ENCODE results near the gene CAD.

The CAD gene

DNA sequence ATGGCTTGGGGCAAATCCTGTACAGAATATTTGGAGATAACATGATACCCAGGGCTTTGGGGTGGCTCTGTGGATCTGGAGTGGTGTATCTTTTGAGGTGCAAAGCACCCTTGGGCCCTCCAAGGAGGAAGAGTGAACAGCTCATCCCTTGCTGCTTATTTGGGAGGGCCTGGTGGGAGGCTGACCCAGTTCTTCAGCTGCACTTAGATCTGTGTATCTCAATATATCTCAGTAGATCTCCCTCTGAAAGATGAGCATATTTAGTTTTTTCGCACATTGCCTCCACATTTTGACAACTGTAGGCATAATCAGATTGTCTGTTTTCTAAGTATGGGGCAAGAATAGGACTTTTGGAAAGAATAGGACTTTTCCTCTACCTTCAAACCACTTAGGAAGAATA lies 67.8 kb downstream of the CAD start:
- DNase-seq, result no peak

- DNase-seq, result no peak
Observed at GRCh38 chr2:27285481-27285880, 68.3 kb downstream of the CAD start.

DNA sequence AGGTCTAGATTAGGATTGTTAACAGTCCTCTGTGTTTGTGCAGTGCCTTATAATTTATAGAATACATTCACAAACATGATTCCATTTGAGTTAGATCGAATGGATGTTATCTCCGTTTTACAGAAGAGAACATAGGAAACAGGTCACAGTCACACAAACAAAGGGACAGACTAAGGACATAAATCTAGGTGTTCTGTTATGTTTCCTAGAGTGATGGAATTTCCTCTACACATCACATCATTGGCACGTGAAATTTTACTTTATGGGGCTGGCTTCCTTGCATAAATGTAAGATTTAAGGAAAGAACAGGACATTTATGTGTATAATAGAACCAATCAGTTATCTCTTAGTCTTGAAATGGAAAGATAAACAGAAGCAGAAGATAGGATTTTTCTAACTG lies 71.4 kb downstream of the CAD start:
- DNase-seq, result no peak

DNA sequence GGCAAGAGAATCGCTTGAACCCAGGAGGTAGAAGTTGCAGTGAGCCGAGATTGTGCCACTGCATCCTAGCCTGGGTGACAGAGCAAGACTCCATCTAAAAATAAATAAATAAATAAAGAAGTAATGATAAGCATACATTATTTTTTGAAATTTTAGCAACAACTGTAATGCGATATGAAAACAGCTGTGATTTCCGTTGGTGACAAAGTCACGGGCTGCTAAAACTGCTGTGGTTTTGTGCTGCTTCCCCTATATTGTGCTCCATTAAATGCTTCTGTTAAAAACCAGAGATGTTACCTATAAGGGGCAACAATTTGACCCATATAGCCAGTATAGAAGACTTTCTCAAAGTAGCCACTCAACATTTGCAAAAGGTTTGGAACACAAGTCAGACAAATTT lies 73.4 kb downstream of the CAD start:
- no peak for DNase-seq

- no peak for DNase-seq
Observed at GRCh38 chr2:27291865-27292264, 74.7 kb downstream of the CAD start.
